IPS-20b (cell line): ENCODE results near the gene CYP26A1.
A peak's percentile ranks its signal among the peaks of the same experiment; 100 is the strongest.

ENCODE experiments used
- H3K27ac ChIP-seq: one replicate; pipeline ENCODE4 v1.5.1; 2013; ENCODE audit warnings: low read length
- H3K27me3 ChIP-seq: 2 replicates; pipeline ENCODE4 v1.6.1; 2013; ENCODE audit warnings: mild to moderate bottlenecking, low read length, inconsistent platforms; ENCODE audit not compliant: insufficient read depth
- H3K36me3 ChIP-seq: 2 replicates; pipeline ENCODE4 v1.6.1; 2013; ENCODE audit warnings: low read depth, mild to moderate bottlenecking, inconsistent platforms, low read length, moderate library complexity; ENCODE audit not compliant: insufficient read depth
- H3K4me1 ChIP-seq: 2 replicates; pipeline ENCODE4 v1.6.1; 2013; ENCODE audit warnings: mild to moderate bottlenecking, control low read depth, inconsistent platforms, low read length, moderate library complexity; ENCODE audit not compliant: insufficient read depth
- H3K4me3 ChIP-seq: 2 replicates; pipeline ENCODE4 v1.5.1; 2013; ENCODE audit warnings: mild to moderate bottlenecking, low read length, inconsistent platforms
- H3K9ac ChIP-seq: 2 replicates; pipeline ENCODE4 v1.6.1; 2013; ENCODE audit warnings: low read depth, mild to moderate bottlenecking, inconsistent platforms, low read length, moderate library complexity
- H3K9me3 ChIP-seq: 2 replicates; pipeline ENCODE4 v1.6.1; 2013; ENCODE audit warnings: mild to moderate bottlenecking, low read depth, low read length, inconsistent platforms; ENCODE audit not compliant: insufficient read depth

Gene CYP26A1

GRCh38 chr10:93065675-93066543, 7.8 kb upstream of the CYP26A1 start:
- H3K4me1 ChIP-seq: no peaks in the 10 kb centered on the region; the same call in 1 of the 2 replicates
- no peaks in the 10 kb centered on the region for H3K36me3 ChIP-seq
- no peak overlapping the region for H3K27ac ChIP-seq
- peaks cover 100% of the 10 kb centered on the region for H3K27me3 ChIP-seq
- no peaks in the 10 kb centered on the region; the same call in 1 of the 2 replicates for H3K9me3 ChIP-seq
- peak overlapping the region; percentile 35; the same call in 1 of the 2 replicates for H3K4me3 ChIP-seq
- no peak overlapping the region for H3K9ac ChIP-seq

- Histone ChIP-seq H3K4me3 (no peak overlapping the region), H3K9me3 (no peaks in the 10 kb centered on the region; the same call in 1 of the 2 replicates), H3K9ac (no peak overlapping the region), H3K27me3 (peaks cover 100% of the 10 kb centered on the region), H3K36me3 (no peaks in the 10 kb centered on the region), H3K27ac (no peak overlapping the region), H3K4me1 (no peaks in the 10 kb centered on the region; the same call in 1 of the 2 replicates)
Measured at GRCh38 chr10:93066544-93066913, 7.2 kb upstream of the CYP26A1 start.

- H3K27ac ChIP-seq: no peak overlapping the region
- H3K4me3 ChIP-seq: peak overlapping the region; percentile 59; the same call in 1 of the 2 replicates
- H3K36me3 ChIP-seq: no peaks in the 10 kb centered on the region
- H3K9ac ChIP-seq: no peak overlapping the region
- peaks cover 100% of the 10 kb centered on the region for H3K27me3 ChIP-seq
- no peaks in the 10 kb centered on the region; the same call in 1 of the 2 replicates for H3K9me3 ChIP-seq
- no peaks in the 10 kb centered on the region; the same call in 1 of the 2 replicates for H3K4me1 ChIP-seq
Measured at GRCh38 chr10:93067443-93068365, 6.0 kb upstream of the CYP26A1 start.

GRCh38 chr10:93068411-93069244, 5.1 kb upstream of the CYP26A1 start:
- H3K4me3 ChIP-seq: peak overlapping the region; percentile 59
- peaks cover 100% of the 10 kb centered on the region for H3K27me3 ChIP-seq

GRCh38 chr10:93069245-93069561, 4.5 kb upstream of the CYP26A1 start:
- H3K9me3 ChIP-seq: no peaks in the 10 kb centered on the region; the same call in 1 of the 2 replicates
- H3K9ac ChIP-seq: no peak overlapping the region
- H3K4me1 ChIP-seq: peaks cover 3% of the 10 kb centered on the region; the same call in 1 of the 2 replicates
- no peak overlapping the region for H3K27ac ChIP-seq
- peaks cover 100% of the 10 kb centered on the region for H3K27me3 ChIP-seq
- no peaks in the 10 kb centered on the region for H3K36me3 ChIP-seq
- H3K4me3 ChIP-seq: no peak overlapping the region

More at GRCh38 chr10:93068411-93069244, 5.1 kb upstream of the CYP26A1 start:
- Histone ChIP-seq H3K27ac (no peak overlapping the region), H3K9me3 (no peaks in the 10 kb centered on the region; the same call in 1 of the 2 replicates), H3K36me3 (no peaks in the 10 kb centered on the region), H3K9ac (no peak overlapping the region), H3K4me1 (peaks cover 3% of the 10 kb centered on the region; the same call in 1 of the 2 replicates)

GRCh38 chr10:93070378-93071176, 3.1 kb upstream of the CYP26A1 start:
- Histone ChIP-seq H3K9ac (no peak overlapping the region), H3K27me3 (peaks cover 100% of the 10 kb centered on the region)

GRCh38 chr10:93071177-93071472, 2.6 kb upstream of the CYP26A1 start:
- Histone ChIP-seq H3K4me1 (peaks cover 6% of the 10 kb centered on the region; the same call in 1 of the 2 replicates), H3K9ac (no peak overlapping the region), H3K27ac (no peak overlapping the region), H3K9me3 (no peaks in the 10 kb centered on the region; the same call in 1 of the 2 replicates), H3K36me3 (no peaks in the 10 kb centered on the region), H3K4me3 (no peak overlapping the region), H3K27me3 (peaks cover 100% of the 10 kb centered on the region)

More at GRCh38 chr10:93070378-93071176, 3.1 kb upstream of the CYP26A1 start:
- Histone ChIP-seq H3K4me3 (no peak overlapping the region), H3K36me3 (no peaks in the 10 kb centered on the region), H3K9me3 (no peaks in the 10 kb centered on the region; the same call in 1 of the 2 replicates), H3K27ac (no peak overlapping the region), H3K4me1 (peaks cover 3% of the 10 kb centered on the region; the same call in 1 of the 2 replicates)

GRCh38 chr10:93071674-93072224, 1.9 kb upstream of the CYP26A1 start:
- Histone ChIP-seq H3K27ac (no peak overlapping the region), H3K4me3 (peak overlapping the region; percentile 77), H3K27me3 (peaks cover 100% of the 10 kb centered on the region), H3K9me3 (no peaks in the 10 kb centered on the region; the same call in 1 of the 2 replicates), H3K36me3 (no peaks in the 10 kb centered on the region), H3K9ac (no peak overlapping the region), H3K4me1 (peaks cover 6% of the 10 kb centered on the region; the same call in 1 of the 2 replicates)

GRCh38 chr10:93072225-93072712, 1.4 kb upstream of the CYP26A1 start:
- Histone ChIP-seq H3K9me3 (no peaks in the 10 kb centered on the region; the same call in 1 of the 2 replicates), H3K9ac (no peak overlapping the region), H3K27me3 (peaks cover 100% of the 10 kb centered on the region), H3K27ac (no peak overlapping the region), H3K36me3 (no peaks in the 10 kb centered on the region), H3K4me3 (peak overlapping the region; percentile 77), H3K4me1 (peaks cover 9% of the 10 kb centered on the region)
